ENCODE measurements around the gene P4HA2. TPM values are rescaled to one million over a fixed set of nuclear protein-coding genes. Genes with fewer than 3 reads are reported as not detected.

Gene P4HA2
- total RNA-seq, 1 experiment from 2014 or later: 25.1 TPM

GRCh38 chr5:132270335-132270665, 42.6 kb upstream of the P4HA2 start:
- DNase-seq (ENCODE audit: low read depth, low spot score): no peak
- BruUV-seq (replicated peaks): no TSS peak

GRCh38 chr5:132269635-132270334, 42.1 kb upstream of the P4HA2 start:
- ChIA-PET CTCF (no interaction called here), POLR2A (no interaction called here)
- no peak overlapping the region for H3K27ac ChIP-seq (ENCODE audit: low read length)
- H3K4me1 ChIP-seq (ENCODE audit: control insufficient read depth, insufficient read depth, low read length): peaks cover 6% of the 10 kb centered on the region
- TF ChIP-seq CTCF (IDR thresholded peaks at IDR 0.05) (no peak), POLR2AphosphoS5 (IDR thresholded peaks at IDR 0.05; ENCODE audit: low read depth, low read length) (no peak), REST (IDR thresholded peaks at IDR 0.05; ENCODE audit: insufficient read depth in 1 of 2, low read depth in 2 of 2, low read length in 1 of 2) (no peak), SIN3A (IDR thresholded peaks at IDR 0.05; ENCODE audit: borderline replicate concordance, insufficient read depth, low read depth, low read length) (no peak)
- H3K4me3 ChIP-seq (ENCODE audit: low read depth in 2 of 2, low read length in 2 of 2): no peak overlapping the region
- H3K36me3 ChIP-seq (ENCODE audit: control insufficient read depth, insufficient read depth, low read length): no peaks in the 10 kb centered on the region
- no TSS peak for BruUV-seq (replicated peaks)
- ATAC-seq (no peak), DNase-seq (ENCODE audit: low read depth, low spot score) (no peak)
- H3K9me3 ChIP-seq (ENCODE audit: control insufficient read depth, insufficient read depth, low read depth, low read length): no peaks in the 10 kb centered on the region
- in situ Hi-C loops (cut with HindIII; ENCODE audit: low pct_unique_long_range_greater_than_20kb, low sequenced_read_pairs) (no loop called here), intact Hi-C loops (cut with micrococcal nuclease; ENCODE audit: unreplicated experiment) (no loop called here)
- no peaks in the 10 kb centered on the region for H3K27me3 ChIP-seq (ENCODE audit: control insufficient read depth, insufficient read depth, low read length)

More at GRCh38 chr5:132270335-132270665, 42.6 kb upstream of the P4HA2 start:
- Histone ChIP-seq H3K27me3 (ENCODE audit: control insufficient read depth, insufficient read depth, low read length) (no peaks in the 10 kb centered on the region), H3K4me1 (ENCODE audit: control insufficient read depth, insufficient read depth, low read length) (peaks cover 6% of the 10 kb centered on the region), H3K27ac (ENCODE audit: low read length) (no peak overlapping the region), H3K9me3 (ENCODE audit: control insufficient read depth, insufficient read depth, low read depth, low read length) (no peaks in the 10 kb centered on the region), H3K36me3 (ENCODE audit: control insufficient read depth, insufficient read depth, low read length) (no peaks in the 10 kb centered on the region), H3K4me3 (ENCODE audit: low read depth in 2 of 2, low read length in 2 of 2) (no peak overlapping the region)
- intact Hi-C loops (cut with micrococcal nuclease; ENCODE audit: unreplicated experiment) (no loop called here), in situ Hi-C loops (cut with HindIII; ENCODE audit: low pct_unique_long_range_greater_than_20kb, low sequenced_read_pairs) (no loop called here)
- CTCF ChIA-PET: no interaction called here
- POLR2A ChIA-PET: no interaction called here
- TF ChIP-seq REST (IDR thresholded peaks at IDR 0.05; ENCODE audit: insufficient read depth in 1 of 2, low read depth in 2 of 2, low read length in 1 of 2): no peak
- no peak for TF ChIP-seq POLR2AphosphoS5 (IDR thresholded peaks at IDR 0.05; ENCODE audit: low read depth, low read length)
- TF ChIP-seq CTCF (IDR thresholded peaks at IDR 0.05): no peak
- TF ChIP-seq SIN3A (IDR thresholded peaks at IDR 0.05; ENCODE audit: borderline replicate concordance, insufficient read depth, low read depth, low read length): no peak
- TF ChIP-seq TCF7L2 (IDR thresholded peaks at IDR 0.05; ENCODE audit: low read depth, low read length): no peak
- ATAC-seq: no peak

All from Panc1 (cell line).